ENCODE data around the gene FGF9.

The FGF9 gene

GRCh38 chr13:21675095-21675991, 4.5 kb downstream of the FGF9 start:
- DNase-seq, result peak; percentile 59

DNA sequence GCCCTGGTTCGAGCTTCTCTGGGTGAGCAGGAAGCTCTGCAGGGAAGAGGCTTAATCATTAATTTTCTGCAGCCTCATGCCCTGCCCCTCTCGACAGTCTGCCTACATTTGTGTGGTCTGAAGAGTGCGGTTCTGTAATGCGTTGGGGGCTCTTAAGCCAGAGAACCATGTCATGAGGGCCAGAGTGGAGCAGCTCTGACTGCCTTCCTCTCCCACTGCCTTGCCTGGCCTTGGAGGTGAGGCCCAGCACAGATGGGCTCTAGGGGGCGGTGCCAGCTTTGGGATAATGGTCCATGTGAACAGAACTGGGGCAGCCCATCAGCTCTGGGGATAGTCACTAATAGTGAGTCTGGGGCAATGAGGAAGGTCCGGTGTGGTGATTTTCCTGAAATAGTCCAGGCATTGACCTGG, 5.7 kb downstream of the FGF9 start:
- DNase-seq, result peak; percentile 37

GRCh38 chr13:21677075-21677623, 6.3 kb downstream of the FGF9 start:
- DNase-seq, result no peak

DNA sequence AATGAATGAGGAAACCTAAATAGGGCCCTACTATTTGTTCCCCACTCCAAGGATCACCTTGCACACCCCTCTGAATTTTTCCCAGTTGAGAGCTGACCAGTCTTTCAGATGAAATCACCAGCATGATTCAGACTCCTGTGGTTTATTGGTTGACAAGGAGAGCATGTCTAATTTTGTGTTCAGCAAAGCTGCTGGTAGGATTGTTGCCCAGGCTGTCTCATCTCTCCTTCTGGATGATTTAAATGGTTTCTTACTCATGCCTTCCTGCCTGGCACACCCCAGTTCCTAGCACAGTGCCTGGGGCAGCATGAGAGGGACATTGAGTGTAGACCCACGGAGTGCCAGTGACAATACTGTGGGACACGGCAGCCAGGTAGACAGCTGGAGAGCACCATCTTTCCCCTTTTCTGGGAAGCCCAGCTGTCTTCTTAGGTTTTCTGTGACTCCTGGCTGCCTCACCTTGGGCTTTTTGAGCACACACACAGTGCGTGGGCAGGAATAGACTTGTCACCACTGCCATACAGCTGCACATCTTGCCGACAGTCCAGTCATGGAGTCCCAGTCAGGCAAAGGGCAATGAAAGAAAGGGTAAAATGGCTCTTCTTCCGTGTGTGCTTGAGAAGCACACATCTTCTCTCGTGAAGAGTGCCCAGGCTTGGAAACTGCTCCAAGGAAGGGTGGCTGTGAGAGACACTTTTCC, 12.3 kb downstream of the FGF9 start:
- no peak for DNase-seq

DNA sequence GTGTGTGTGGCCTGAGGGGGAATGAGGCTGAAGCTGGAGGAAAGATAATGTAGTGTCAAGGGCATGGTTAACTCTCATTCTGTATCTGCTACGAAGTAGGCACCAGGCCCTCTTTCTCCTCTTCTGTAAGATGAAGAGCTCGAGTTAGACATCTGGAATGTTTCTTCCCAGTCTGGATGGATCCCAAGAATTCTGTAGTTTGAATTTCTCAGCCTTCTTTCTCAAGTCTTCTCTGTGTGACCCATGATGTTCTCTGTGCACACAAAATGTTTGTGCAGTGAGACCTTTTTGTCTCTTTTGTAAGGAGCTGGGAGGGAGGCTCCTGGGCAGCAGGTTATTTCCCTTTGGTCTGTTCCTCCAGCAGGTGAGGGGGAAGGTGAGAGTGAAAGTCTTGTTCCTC, 13.7 kb downstream of the FGF9 start:
- DNase-seq, result no peak

- no peak for DNase-seq
Measured at GRCh38 chr13:21685485-21686064, 14.7 kb downstream of the FGF9 start.

GRCh38 chr13:21686751-21687391, 16.0 kb downstream of the FGF9 start:
- no peak for DNase-seq

GRCh38 chr13:21688056-21688455, 17.2 kb downstream of the FGF9 start:
- no peak for DNase-seq

GRCh38 chr13:21689097-21689496, 18.2 kb downstream of the FGF9 start:
- DNase-seq, result no peak

GRCh38 chr13:21690955-21691354, 20.1 kb downstream of the FGF9 start:
- DNase-seq, result no peak

- DNase-seq, result no peak
Measured at GRCh38 chr13:21691500-21691899, 20.6 kb downstream of the FGF9 start.

DNA sequence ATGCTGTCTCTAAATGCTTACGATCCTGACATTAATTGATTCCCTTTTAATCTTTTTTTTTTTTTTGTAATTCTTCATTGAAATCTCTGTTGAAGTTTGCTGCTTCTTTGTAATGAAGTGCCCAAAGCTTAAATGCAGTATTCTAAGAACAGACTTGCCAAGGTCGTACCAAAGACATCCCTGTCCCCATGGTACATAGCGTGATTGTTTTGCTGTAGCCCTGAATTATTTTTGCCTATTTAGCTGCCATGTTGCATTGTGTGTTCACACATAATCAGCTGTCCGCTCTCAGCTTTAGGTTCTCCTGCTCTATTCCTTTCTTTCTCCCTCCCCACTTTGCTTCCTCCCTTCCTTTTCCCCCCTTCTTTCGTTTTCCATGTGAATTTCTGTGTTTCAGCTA, 21.1 kb downstream of the FGF9 start:
- DNase-seq, result no peak

DNA sequence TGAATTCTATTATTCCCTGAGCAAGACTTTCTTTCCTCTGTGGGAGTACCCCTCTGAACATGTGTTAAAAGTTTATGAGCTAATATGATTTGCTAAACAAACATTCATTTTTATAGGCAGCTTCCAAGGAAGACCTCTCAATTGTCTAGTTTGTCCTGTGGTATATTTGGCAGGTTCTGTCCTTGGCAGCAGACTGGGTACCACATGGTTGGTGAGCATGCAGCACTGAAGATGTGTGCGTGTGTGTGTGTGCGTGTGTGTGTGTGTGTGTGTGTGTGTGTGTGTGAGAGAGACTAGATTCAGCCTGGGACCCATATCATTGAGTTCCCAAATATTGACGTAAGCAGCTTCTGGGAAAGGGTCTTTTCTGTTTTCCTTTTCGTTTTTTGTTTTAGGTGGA, 24.0 kb downstream of the FGF9 start:
- no peak for DNase-seq

- no peak for DNase-seq
Measured at GRCh38 chr13:21695546-21695945, 24.7 kb downstream of the FGF9 start.

DNA sequence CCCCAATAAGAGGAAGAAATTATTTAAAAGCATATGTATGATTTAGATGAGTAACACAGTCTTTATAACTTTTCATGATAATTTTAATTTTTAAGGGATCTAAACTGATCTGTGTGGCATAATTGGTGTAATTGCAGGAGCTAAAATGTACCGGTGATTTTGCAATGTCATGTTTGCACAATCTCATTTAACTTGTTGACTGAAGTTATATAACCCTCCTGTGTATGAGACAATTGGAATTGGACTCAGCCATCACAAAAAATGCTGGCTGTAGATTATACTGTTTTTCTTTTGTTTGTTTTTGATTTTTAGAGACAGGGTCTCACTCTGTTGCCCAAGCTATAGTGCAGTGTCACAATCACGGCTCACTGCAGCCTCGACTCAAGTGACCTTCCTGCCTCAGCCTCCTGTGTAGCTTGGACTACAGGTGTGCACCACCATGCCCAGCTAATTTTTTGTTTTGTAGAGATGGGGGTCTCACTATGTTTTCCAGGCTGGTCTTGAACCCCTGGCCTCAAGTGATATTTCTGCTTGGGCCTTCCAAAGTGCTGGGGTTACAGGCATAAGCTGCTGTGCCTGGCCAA, 26.1 kb downstream of the FGF9 start:
- no peak for DNase-seq

- DNase-seq, result no peak
Measured at GRCh38 chr13:21698817-21699679, 28.2 kb downstream of the FGF9 start.

GRCh38 chr13:21701460-21701859, 30.6 kb downstream of the FGF9 start:
- DNase-seq, result no peak

DNA sequence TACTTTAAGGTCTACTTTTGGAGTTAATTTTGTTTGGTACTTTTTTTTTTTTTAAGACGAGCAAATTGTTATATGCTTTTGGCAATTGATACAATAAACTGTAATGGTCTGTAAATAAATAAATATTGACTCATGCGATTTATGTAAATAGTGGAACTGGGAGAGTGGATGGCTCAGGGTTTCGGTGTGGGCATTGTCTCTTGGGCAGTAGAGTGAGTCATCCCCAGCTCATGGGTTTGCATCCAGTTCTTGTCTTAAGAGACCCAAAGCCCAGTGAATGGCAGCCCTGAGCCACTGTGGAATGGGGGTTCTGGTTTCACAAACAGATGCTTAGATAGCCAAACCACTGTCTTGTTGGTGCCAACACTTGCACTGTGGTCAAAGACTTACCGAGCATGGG, 33.0 kb downstream of the FGF9 start:
- DNase-seq, result no peak

GRCh38 chr13:21707586-21707985, 36.7 kb downstream of the FGF9 start:
- DNase-seq, result no peak

- DNase-seq, result no peak
Measured at GRCh38 chr13:21709697-21710096, 38.8 kb downstream of the FGF9 start.

DNA sequence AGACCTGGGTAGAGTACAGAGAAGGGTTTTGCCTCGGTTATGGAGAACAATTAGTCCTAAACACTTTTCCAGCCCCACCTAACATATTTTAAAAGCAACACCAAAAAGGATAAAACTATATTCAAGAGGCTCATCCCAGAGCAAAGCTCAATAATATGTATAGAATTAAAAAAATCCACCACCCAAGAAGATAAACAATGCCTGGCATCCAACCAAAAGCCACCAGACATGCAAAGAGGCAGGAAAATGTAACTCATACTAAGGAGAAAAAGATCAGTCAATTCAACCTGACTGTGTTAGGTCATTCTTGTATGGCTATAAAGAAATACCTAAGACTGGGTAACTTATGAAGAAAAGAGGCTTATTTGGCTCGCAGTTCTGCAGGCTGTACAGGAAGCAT, 39.3 kb downstream of the FGF9 start:
- DNase-seq, result no peak

DNA sequence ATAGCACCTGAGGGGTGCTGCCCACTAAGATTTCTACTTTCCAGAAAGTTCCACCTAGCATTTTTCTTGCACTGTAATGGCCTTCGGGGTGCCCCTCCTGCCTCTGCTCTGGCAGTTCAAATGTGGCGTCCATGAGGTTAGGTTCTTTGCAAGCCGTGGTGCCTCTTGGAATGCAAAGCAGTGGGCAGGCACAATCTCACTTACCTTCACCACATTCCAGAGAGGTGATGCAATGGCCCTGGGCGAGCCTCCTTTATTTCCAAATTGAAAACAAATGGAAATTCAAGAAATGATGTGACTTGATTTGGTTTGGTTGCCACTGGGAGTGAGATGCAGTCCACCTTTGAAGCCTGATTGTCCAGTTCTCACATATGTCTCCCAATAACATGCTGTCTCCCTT, 46.9 kb downstream of the FGF9 start:
- DNase-seq, result no peak

Measured in CD4-positive, alpha-beta T cell treated with Interleukin-17A for 4 hours (primary cell).